NCI-H82 (cell line): Measurements from ENCODE around the gene ARMH1.

ENCODE experiments used
- DNase-seq: peaks from one replicate; lab custom pipeline; 2025; lab: John Stamatoyannopoulos, UW

ARMH1 gene

DNA sequence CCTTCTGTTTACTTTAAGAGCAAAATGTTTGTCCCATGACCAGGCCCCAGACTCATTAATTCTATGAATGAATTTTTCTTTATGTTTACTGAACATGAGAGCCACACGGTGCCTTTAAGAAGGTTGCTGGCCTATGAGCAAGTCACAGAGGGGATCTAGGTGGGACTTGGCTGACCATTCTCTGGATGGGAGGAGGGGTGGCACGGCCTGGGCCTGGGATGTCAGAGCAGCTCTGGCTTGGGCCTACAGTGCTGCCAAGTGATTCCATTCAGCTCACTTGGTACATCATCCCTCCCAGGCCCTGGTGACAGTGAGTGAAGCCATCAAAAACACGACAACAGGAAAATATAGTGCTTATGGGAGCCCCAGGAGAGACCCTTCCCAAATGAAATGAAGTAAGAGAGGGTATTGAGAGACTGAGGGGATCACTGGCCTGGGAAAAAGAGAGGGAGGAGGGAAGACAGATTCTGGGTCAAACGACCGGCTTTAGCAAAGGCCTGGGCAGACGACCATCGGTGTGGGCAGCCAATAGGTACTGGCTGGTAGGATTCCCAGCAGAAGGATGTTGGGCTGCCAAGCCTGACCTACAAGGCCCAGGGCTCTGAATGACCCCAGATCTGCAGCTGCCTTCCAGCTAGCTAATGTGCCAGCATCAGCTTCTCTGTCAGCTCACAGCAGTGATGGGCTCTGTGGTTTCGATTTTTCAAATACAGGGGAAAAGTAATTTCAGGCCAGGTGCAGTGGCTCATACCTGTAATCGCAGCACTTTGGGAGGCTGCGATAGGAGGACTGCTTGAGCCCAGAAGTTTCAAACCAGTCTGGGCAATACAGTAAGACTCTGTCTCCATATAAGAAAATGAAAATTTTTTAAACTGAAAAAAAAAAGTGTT lies 3.5 kb upstream of the ARMH1 start:
- no peak for DNase-seq

DNA sequence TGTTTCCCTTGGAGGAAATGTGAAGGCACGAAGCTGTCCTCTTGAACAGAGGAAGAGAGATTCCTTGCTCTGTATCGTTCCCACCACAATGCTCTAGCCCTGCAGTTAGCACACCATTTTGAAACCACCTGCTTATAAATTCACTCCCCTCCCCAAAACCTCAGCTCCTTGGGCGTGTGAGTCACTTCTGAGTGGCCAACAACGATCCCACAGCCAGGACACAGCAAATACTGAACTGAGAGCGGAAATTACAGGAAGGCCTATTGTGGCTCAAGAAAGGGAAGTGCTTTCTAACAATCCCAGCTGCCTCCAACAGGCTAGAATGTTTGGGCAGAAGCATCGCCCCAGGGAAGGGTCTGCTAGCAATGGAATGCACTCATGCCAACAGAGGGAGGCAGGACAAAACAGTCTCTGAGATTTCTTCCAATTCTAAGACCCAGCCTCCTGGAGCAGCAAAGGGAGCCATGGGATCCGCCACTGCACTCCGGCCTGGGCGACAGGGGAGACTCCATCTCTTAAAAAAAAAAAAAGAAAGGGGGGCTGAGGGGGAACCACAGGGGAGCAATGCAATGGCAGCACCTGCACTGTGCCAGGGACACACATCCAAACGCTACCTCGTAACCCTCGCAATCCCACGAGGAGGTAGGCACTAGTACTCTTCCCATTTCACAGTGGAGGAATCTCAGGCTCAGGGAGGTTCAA lies 2.1 kb upstream of the ARMH1 start:
- DNase-seq: no peak

DNA sequence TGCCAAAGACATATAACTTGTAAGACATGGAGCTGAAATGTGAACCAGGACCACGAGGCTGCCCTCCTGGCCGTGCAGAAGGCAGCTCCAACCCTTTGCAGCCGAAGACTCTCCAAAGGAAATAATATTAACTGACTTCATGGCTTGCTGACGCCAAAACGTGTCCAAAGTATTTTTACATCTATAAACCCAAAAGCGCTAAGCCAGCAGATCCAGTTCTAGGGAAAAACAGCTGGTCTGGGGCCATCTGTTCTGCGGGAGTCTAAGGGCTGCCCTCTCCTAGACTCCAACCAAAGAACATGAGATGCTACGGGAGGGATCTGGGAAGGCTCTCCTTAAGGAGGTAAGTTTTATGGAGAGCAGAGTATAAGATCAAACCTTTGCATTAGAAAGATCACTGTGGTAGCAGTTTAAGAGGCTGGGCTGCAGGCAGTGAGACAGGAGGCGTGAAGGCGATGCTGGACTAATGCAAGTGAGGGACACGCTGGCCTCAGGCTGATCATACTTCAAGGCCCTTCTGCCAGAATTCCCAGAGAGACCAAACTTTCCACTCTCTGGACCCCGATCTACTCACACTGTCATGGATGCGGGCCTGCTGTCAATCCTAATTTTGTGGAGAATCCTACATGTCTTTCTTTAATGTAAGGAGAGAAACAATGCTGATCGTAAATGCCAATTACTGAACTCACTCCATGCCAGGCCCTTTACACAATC lies 1.4 kb upstream of the ARMH1 start:
- DNase-seq: peak; percentile 41

DNA sequence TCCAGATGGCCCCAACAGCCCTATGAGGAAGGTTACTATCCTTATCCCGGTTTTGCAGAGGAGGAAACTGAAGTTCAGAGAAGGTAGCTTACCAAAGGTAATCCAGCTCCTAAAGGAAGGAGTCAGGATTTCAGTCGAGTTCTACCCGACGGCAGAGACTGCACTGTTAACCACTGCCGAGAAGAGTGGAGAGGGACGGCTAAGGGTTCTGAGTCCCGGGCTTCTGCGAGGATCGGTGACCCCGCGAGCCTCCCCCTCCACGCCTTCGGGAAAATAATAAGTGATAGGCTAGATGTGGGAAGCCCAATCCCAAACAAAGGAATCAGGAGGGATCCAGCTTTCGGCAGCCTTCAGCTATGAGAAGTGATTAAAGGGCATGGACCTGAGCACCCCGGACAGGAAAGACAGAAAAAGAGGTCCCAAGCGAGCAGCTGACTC lies 820 bp upstream of the ARMH1 start:
- DNase-seq: peak; percentile 68

DNA sequence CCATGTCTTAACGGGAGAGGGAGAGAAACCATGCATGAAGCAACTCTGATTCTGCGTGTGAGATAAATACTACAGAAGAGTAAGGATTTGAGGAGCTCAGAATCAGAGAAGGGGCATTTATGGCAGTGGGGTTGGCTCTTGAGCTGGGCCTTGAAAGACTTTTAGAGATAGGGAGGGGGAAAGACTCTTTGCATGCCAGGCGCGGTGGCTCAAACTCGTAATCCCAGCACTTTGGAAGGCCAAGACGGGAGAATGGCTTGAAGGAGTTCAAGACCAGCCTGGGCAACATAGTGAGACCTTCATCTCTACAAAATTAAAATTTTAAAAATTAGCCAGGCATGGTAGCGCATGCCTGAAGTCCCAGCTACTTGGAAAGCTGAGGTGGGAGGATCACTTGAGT lies 672 bp downstream of the ARMH1 start:
- DNase-seq: no peak

DNA sequence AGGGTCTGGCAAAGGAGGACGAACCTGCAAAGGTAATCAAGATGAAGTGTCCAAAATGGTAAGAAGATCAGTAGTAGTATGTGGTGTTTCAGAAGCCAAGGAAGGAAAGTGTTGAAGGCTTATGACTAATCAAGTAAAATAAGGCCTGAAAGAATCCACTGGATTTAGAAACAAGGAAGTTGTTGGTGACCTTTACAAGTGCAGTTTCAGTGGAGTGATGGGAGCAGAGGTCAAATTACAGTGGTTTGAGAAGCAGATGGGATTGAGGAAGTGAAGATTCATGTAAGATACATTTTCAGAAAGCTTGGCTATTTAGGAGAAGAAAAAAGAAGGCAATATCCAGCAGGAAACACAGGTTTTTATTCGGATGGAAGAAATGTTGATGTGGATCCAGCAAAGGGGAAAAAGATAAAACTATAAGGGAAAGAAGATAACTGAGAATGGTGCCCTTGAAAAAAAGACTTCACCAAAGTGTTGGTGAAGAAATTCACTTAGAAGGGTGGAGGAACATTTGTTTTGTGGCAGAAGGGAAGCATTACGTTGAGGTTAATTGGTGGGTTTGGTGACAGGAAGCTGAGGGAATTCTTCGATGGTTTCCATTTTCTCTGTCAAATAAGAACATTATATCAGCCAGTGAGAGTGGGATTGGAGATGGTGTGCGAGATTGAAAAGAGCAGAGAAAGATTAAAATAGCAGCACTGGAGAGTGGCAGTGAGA lies 2.1 kb downstream of the ARMH1 start:
- DNase-seq: no peak

DNA sequence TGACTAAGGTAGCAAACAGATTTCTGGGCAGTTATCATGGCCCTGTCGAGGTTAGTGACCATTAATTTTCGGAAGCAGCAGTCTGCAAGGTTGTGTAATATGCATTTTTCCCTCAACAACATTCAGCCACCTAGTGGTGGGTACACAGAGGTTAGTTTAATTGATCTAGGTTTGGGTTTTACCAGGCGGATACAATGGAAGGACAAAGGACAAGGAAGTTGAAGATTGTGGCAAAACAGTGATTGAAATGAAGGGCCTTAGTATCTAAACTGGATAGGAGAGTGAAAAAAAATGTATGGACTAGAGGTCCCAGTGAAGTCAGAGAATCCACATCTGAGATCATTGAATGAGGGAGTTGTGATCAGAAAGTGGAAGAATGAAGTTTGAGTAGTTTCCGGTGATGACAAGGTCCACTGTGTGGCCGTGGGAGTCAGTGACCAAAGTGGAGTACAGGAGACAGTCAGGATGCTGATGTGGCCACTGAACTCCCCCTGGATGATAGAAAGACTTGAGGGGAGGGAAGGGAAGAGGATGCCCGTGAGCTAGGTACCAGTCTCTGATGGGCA lies 2.8 kb downstream of the ARMH1 start:
- DNase-seq: peak; percentile 56

DNA sequence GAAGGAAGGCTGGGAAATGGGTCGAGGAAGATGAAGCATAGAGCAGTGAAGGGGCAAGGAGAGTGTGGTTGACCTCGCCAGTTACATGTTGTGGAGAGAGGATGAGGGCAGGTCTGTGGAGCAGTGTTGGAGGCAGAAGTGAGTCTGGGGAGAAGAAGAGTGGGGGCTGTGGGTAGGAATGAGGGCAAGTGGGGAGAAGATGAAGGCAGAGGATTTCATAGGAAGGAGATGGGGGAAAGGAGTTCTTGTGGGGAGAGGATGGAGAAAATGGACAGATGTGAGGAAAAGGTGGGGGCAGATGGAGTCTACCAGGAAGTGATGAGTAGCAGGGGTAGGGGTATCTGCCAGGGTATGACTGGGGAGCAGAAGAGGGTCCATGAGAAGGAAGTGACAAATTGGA lies 3.6 kb downstream of the ARMH1 start:
- no peak for DNase-seq

DNA sequence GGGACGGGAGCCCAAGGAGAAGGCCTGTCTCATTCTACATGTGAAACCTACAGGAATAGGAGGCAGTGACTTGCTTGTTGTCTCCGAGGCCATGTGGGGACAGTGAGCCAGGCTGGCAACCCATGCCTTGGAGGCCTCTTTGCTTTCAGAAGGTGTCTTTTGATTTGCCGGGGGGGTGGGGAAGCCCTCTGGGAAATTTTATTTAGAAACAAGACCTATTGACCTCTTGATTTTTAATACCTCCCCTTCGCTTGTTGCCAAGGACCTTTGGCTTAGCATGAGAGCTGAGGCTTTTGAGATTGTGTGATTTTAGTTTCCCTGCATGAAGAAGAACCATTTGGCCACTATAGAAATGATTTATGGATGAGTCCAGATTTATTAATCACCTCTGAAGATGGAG lies 4.1 kb downstream of the ARMH1 start:
- no peak for DNase-seq

DNA sequence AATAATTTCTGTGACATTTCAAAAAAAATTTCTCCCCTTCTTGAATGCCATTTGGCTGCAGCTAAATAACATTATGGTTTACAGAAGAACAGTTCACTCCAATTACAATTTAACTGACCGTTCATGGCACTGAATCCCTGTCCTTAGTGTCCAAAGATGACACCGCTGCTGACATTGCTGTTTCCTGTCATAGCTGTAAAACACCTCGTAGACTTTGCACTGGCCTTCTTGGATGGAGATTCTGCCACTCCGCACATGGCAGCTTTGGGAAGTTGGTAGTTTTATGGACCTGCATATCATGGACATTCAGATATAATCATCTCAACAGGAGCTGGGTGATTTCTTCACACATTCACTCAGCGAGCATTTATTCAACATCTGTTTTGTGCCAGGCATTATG lies 5.0 kb downstream of the ARMH1 start:
- DNase-seq: no peak

DNA sequence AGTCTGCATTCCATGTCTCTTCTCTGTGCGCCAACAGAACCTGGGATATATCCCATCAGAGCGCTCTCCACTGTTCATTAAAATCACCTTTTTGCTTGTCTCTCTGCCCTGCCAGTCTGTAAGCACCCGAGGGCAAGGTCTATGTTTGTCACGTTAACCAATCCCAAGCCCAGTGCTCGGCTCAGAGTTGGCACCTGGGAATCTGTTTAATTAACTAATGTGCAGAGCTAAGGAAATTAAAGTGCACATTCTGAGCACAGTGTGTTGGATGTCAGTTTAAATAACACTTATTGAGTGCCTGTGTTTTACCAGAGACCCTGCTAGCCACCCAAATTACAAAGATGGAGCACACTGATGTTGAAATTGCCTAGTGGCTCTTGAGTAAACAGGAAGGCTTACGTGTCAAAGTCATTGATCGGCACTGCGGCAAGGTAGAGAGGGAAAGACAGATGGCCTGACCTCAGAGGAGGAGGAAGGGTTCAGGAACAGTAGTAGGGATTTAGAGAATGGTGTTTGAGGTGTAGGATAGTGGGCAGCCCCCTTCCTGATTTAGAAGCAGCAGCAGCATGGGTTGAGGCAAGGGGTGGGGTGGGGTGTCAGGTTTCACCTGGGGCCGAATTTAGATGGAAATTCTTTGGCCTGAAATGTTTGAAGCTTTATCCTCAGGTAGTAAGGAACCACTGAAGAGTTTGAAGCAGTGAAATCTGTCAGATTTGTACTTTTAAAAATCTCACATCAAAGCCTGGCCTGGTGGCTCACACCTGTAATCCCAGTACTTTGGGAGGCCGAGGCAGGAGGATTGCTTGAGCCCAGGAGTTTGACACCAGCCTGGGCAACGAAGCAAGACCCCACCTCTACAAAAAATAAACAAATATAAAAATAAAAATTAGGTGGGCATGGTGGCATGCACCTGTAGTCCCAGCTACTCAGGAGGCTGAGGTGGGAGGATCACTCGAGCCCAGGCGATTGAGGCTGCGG lies 7.7 kb downstream of the ARMH1 start:
- peak; percentile 93 for DNase-seq

DNA sequence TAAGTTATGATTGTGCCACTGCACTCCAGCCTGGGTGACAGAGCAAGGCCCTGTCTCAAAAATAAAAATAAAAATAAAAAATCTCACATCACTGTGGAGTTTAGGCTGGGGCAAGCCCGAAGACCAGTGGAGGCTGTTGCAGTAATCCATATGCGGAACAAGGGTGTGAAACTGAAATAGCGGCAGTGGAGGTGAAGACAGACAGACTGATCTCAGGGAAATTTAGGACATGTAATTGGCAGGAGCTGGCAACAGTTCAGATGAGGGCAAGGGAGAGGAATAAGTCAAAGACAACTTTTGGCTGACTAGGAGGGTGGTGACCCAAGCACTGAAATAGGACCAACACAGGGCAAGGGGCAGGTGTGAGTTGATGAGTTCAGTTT lies 8.4 kb downstream of the ARMH1 start:
- DNase-seq: no peak

DNA sequence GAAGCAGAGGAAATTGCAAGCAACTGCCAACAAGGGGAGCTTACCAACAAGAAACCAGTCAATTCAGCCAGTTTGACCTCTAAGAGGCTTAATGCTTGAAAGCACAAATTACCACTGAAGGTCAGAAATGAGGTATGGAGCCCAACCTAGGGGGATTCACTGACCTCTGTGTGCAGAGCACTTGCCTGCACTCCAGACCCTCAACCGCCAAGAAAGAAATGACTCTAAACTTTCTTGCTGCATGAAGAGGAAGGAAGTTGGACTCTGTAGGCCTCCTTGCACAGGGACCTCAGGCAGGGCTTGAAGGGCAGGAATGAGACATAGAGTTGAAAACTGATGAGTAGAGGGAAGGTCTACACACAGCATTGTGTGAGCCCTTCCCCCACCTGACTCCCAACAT lies 10.0 kb downstream of the ARMH1 start:
- DNase-seq: peak; percentile 35

DNA sequence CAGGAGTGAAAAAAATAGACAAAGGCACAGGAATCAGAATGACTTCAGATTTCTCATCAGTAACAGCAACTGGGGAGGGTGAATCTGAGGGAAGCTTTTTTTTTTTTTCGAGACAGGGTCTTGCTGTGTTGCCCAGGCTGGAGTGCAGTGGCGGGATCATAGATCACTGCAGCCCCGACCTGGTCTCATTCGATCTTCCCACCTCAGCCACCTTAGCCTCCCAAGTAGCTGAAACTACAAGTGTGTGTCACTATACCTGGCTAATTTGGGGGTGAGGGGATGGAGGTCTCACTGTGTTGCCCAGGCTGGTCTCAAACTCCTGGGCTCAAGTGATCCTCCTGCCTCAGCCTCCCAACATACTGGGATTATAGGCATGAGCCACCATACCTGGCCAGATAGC lies 10.7 kb downstream of the ARMH1 start:
- no peak for DNase-seq

DNA sequence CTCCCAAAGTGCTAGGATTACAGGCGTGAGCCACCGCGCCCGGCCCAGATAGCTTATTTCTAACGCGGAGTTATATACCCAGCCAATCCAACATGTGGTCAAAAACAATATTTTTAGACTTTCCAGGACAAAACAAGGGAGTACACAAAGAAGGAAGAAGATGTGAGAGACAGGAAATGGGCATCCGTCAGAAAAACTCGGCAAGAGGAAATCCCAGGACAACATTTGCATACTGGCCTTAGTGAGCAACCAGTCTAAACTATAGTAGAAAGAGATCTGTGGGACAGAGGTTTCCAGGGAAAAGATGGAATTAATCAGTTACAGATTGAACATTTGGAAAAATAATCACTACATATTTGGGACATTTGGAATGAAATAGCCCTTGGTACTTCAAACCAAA lies 11.4 kb downstream of the ARMH1 start:
- no peak for DNase-seq

DNA sequence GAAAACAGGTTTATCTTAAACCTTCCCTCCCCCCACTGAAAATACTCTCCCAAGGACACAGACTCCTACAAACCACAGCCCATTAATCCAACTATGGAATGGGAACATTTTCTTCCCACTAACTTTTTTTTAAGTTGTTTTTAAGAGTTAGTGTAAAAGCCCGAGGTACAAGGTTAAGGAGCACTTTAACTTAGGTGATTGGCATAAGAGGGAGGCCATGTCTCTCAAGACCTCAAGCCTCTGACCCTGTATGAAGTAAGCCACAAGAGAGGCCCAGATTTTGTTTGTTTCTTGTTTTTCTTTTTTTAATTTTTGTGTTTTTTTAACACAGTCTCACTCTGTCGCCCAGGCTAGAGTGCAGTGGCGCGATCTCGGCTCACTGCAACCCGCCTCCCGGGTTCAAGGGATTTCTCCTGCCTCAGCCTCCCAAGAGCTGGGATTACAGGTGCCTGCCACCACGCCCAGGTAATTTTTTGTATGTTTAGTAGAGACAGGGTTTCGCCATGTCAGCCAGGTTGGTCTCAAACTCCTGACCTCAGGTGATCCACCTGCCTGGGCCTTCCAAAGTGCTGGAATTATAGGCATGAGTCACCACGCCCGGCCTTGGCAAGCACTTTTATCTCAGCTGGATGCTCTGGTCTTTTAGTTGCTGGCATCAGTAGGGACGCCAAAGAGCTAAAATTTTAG lies 14.4 kb downstream of the ARMH1 start:
- no peak for DNase-seq

DNA sequence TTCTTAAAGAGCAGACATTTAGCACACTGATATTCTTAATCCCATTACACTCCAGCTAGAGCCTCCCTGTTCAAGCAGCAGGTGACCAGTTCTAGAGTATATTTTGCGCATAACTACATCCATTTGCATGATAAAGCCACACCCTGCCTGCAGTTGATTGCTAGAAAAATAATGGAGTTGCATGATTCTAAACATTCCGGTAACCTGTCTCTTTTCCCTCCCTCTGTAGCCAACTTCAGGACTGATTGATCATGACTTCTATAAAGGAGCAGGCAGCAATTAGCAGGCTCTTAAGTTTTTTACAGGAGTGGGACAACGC lies 14.9 kb downstream of the ARMH1 start:
- DNase-seq: peak; percentile 37

DNA sequence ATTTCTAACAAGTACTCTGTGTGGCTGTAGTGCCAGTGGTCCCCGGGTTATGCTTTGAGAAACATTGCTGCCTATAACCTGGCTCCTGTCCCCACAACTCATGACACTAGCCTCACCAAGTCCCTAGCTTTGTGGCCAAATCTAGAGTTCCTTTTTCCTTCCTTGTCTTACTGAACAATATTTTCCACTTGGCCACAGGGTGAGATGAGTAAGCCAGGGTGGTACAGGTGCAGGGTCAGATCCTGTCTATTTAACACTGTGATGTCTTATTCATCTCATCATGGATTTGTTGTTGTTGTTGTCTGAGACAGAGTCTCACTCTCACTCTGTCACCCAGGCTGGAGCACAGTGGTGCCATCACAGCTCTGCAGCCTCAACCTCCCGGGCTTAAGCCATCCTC lies 18.6 kb downstream of the ARMH1 start:
- no peak for DNase-seq

DNA sequence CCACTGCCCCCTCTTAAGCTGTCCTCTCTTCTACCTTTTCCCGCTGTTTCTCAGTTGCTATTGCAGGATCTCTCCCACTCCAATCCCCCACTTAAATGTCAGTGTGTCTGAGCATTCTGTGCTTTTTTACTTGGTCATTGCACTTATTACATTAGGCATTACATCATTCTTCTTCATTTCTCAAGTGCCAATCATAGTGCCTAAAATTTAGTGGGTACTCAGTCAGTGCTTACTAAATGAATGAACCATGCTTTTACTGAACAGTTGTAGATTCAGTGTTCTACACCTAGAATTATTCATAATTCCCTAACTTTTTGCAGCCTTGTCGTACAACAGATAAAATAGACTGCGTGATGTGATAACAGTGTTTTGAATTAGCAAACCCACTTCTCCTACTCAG lies 19.4 kb downstream of the ARMH1 start:
- no peak for DNase-seq

DNA sequence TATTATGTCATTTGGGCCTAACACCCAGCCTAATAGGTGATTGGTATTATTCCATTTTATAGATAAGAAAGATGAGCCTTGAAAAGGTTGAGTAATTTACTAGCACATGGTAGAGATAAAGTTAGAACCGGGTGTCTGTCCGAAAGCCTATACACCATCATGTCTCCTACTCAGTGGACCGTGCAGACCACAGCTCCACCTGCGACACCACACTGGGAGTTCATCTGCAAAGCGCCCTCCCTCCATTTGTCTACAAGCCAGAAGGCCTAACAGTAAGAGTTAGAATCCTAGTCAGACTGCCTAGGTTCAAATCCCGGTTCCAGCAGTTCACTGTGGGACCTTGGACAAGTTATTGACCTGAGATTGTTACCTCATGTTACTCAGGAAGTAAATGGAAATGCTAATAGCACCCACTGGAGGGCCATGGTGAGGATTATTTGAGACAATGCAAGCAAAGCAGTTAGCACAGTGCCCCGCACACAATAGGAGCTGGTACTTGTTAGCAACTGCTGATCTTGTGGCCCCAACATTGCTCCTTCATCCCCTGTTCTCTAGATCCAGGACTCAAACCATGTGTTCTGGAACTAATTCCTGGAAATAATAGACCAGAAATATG lies 20.5 kb downstream of the ARMH1 start:
- no peak for DNase-seq
